CD4-positive, alpha-beta T cell (primary cell): Measurements from ENCODE around the gene RAE1. TPM values are rescaled to one million over a fixed set of nuclear protein-coding genes. Genes with fewer than 3 reads are reported as not detected.

Experiments used
- ATAC-seq: fragments of 200-7000 bp; cut with Tn5 transposase; one replicate; pipeline ENCODE4 v1.10.0; 2022; ENCODE audit warnings: mild to moderate bottlenecking; ENCODE audit not compliant: poor library complexity
- CTCF ChIA-PET: fragments of 350-600 bp; sonication (Branson Sonifier 250); formaldehyde crosslinking; loops from one replicate; lab custom pipeline; 2021; ENCODE audit warnings: antibody characterized with exemption, inconsistent platforms; lab: Charles Lee
- POLR2A ChIA-PET: fragments of 350-600 bp; sonication (Branson Sonifier 250); formaldehyde crosslinking; loops from one replicate; lab custom pipeline; 2021; ENCODE audit warnings: antibody characterized with exemption, inconsistent platforms; lab: Charles Lee
- DNase-seq, 14 experiments: peaks; one replicate each; pipeline ENCODE4 v3.0.0-alpha.2; 2013 to 2020; ENCODE audit warnings: mixed read lengths in 2 of 14
- H3K27ac ChIP-seq, 2 donors: one replicate each; pipeline versions ENCODE4 v1.5.1 to v1.7.0; 2013; ENCODE audit warnings: low read length in 2 of 2, low read depth in 1 of 2, mild to moderate bottlenecking in 1 of 2
- H3K27me3 ChIP-seq, 2 experiments: 1 replicate in 1 of 2; 2 replicates in 1 of 2; pipeline versions ENCODE4 v1.6.1 to v1.7.0; 2013; ENCODE audit warnings: low read length in 2 of 2, control low read depth in 1 of 2, mild to moderate bottlenecking in 1 of 2, moderate library complexity in 1 of 2; ENCODE audit not compliant: insufficient read depth in 2 of 2, control insufficient read depth in 1 of 2
- H3K36me3 ChIP-seq: one replicate; pipeline ENCODE4 v1.6.1; 2013; ENCODE audit warnings: low read length, control low read depth; ENCODE audit not compliant: insufficient read depth
- H3K4me1 ChIP-seq: one replicate; pipeline ENCODE4 v1.6.1; 2013; ENCODE audit warnings: low read length, control low read depth; ENCODE audit not compliant: insufficient read depth
- H3K4me3 ChIP-seq: one replicate; pipeline ENCODE4 v1.5.1; 2013; ENCODE audit warnings: mild to moderate bottlenecking, low read length, moderate library complexity
- H3K9me3 ChIP-seq, 2 experiments: 1 replicate in 1 of 2; 2 replicates in 1 of 2; pipeline versions ENCODE4 v1.6.1 to v1.7.0; 2013; ENCODE audit warnings: low read length in 2 of 2, mild to moderate bottlenecking in 2 of 2, control low read depth in 1 of 2, moderate library complexity in 1 of 2; ENCODE audit not compliant: control insufficient read depth in 1 of 2, insufficient read depth in 1 of 2
- H3K27ac Mint-ChIP-seq: one replicate; pipeline ENCODE4 v1.8.0; 2020; ENCODE audit warnings: mixed read lengths
- H3K27me3 Mint-ChIP-seq: one replicate; pipeline ENCODE4 v1.8.0; 2021; ENCODE audit warnings: mixed read lengths
- H3K36me3 Mint-ChIP-seq: one replicate; pipeline ENCODE4 v1.8.0; 2021; ENCODE audit warnings: low read depth, mixed read lengths
- H3K4me1 Mint-ChIP-seq: one replicate; pipeline ENCODE4 v1.8.0; 2021; ENCODE audit warnings: low read depth, mixed read lengths
- H3K4me3 Mint-ChIP-seq: one replicate; pipeline ENCODE4 v1.8.0; 2020; ENCODE audit warnings: mild to moderate bottlenecking, mixed read lengths
- H3K9me3 Mint-ChIP-seq: one replicate; pipeline ENCODE4 v1.8.0; 2020; ENCODE audit warnings: mixed read lengths
- intact Hi-C, 2 experiments: fragments of 100-400 bp; cut with DNase I in 1 of 2; cut with micrococcal nuclease in 1 of 2; formaldehyde crosslinking; loops; one replicate each; pipeline versions ENCODE4 v1.15.1 to v1.9.0; 2023 to 2025; cut with DNase I, micrococcal nuclease
- total RNA-seq, 174 experiments: library from RNA in 2 of 174; stranded (reverse) in 2 of 174; gene quantifications; one replicate each; pipeline ENCODE4 v1.2.3 and lab custom pipeline; 2021 to 2026
- TF ChIP-seq, protein P1 (sequence below): fragments of 200-600 bp; IDR thresholded peaks from one replicate; pipeline ENCODE4 v1.8.0; 2022; ENCODE audit warnings: antibody characterized with exemption, mild to moderate bottlenecking

RAE1 gene
- total RNA-seq, 2 experiments from 2014 or later = 58.8 to 60.7 TPM

- H3K36me3 Mint-ChIP-seq = peaks cover 97% of the 10 kb centered on the region
- POLR2A ChIA-PET = no interaction called here
Observed at GRCh38 chr20:57372157-57372556, 21.1 kb downstream of the RAE1 start.

GRCh38 chr20:57372581-57373350, 21.7 kb downstream of the RAE1 start:
- Mint-ChIP-seq H3K27me3 (no peaks in the 10 kb centered on the region), H3K36me3 (peaks cover 97% of the 10 kb centered on the region), H3K27ac (no peak overlapping the region), H3K9me3 (no peaks in the 10 kb centered on the region), H3K4me3 (no peak overlapping the region), H3K4me1 (peaks cover 29% of the 10 kb centered on the region)
- TF ChIP-seq, protein P1, sequence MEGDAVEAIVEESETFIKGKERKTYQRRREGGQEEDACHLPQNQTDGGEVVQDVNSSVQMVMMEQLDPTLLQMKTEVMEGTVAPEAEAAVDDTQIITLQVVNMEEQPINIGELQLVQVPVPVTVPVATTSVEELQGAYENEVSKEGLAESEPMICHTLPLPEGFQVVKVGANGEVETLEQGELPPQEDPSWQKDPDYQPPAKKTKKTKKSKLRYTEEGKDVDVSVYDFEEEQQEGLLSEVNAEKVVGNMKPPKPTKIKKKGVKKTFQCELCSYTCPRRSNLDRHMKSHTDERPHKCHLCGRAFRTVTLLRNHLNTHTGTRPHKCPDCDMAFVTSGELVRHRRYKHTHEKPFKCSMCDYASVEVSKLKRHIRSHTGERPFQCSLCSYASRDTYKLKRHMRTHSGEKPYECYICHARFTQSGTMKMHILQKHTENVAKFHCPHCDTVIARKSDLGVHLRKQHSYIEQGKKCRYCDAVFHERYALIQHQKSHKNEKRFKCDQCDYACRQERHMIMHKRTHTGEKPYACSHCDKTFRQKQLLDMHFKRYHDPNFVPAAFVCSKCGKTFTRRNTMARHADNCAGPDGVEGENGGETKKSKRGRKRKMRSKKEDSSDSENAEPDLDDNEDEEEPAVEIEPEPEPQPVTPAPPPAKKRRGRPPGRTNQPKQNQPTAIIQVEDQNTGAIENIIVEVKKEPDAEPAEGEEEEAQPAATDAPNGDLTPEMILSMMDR = no peak
- intact Hi-C loops = no loop called here
- ChIA-PET POLR2A (no interaction called here), CTCF (no interaction called here)
- H3K4me3 ChIP-seq = no peak overlapping the region
- H3K4me1 ChIP-seq = peaks cover 11% of the 10 kb centered on the region
- H3K36me3 ChIP-seq = peaks cover 90% of the 10 kb centered on the region
- ATAC-seq (no peak), DNase-seq (no peak)
- no peaks in the 10 kb centered on the region for H3K27me3 ChIP-seq
- no peaks in the 10 kb centered on the region for H3K9me3 ChIP-seq
- no peak overlapping the region for H3K27ac ChIP-seq

More at GRCh38 chr20:57372157-57372556, 21.1 kb downstream of the RAE1 start:
- peaks cover 90% of the 10 kb centered on the region for H3K36me3 ChIP-seq
- intact Hi-C loops = no loop called here
- H3K27ac ChIP-seq = no peak overlapping the region
- no peaks in the 10 kb centered on the region for H3K9me3 ChIP-seq
- H3K4me3 Mint-ChIP-seq = no peak overlapping the region
- no peak overlapping the region for H3K4me3 ChIP-seq
- ATAC-seq (no peak), DNase-seq (no peak)
- peaks cover 11% of the 10 kb centered on the region for H3K4me1 ChIP-seq
- TF ChIP-seq, protein P1 = no peak
- H3K4me1 Mint-ChIP-seq = peaks cover 29% of the 10 kb centered on the region
- CTCF ChIA-PET = no interaction called here
- no peaks in the 10 kb centered on the region for H3K27me3 ChIP-seq
- no peak overlapping the region for H3K27ac Mint-ChIP-seq
- no peaks in the 10 kb centered on the region for H3K27me3 Mint-ChIP-seq
- no peaks in the 10 kb centered on the region for H3K9me3 Mint-ChIP-seq

- no peak overlapping the region for H3K4me3 ChIP-seq
- Mint-ChIP-seq H3K4me3 (no peak overlapping the region), H3K4me1 (peaks cover 30% of the 10 kb centered on the region), H3K27me3 (no peaks in the 10 kb centered on the region), H3K27ac (peak overlapping the region; percentile 62), H3K9me3 (no peaks in the 10 kb centered on the region), H3K36me3 (peaks cover 97% of the 10 kb centered on the region)
- H3K4me1 ChIP-seq = peaks cover 11% of the 10 kb centered on the region
- peak in 1 of 14 experiments; percentile 26 for DNase-seq
- no peak overlapping the region for H3K27ac ChIP-seq
- no peaks in the 10 kb centered on the region for H3K27me3 ChIP-seq
- ATAC-seq = peak; percentile 59
- CTCF ChIA-PET = no interaction called here
- intact Hi-C loops = no loop called here
- H3K9me3 ChIP-seq = no peaks in the 10 kb centered on the region
- peaks cover 89% of the 10 kb centered on the region for H3K36me3 ChIP-seq
- TF ChIP-seq, protein P1 = no peak
- POLR2A ChIA-PET = interaction anchor here (1.0 to 1.7 kb wide), 2 partner anchors 24 to 58 kb away, joined by 3 to 5 read pairs; no protein-coding TSS in a partner anchor
Observed at GRCh38 chr20:57374343-57374930, 23.4 kb downstream of the RAE1 start.
